RWPE2 (cell line): Measurements from ENCODE around the gene ZFHX3.

ENCODE experiments used
- ATAC-seq: fragments of 200-7000 bp; cut with Tn5 transposase; 3 replicates; pipeline ENCODE4 v1.9.1; 2021; ENCODE audit warnings: low read depth
- DNase-seq: peaks from one replicate; pipeline ENCODE4 v3.0.0-alpha.2; 2020; ENCODE audit warnings: low spot score
- H3K27ac ChIP-seq: fragments of 450-650 bp; 2 replicates; pipeline ENCODE4 v1.5.1; 2017; ENCODE audit warnings: mild to moderate bottlenecking; ENCODE audit not compliant: poor library complexity, severe bottlenecking
- H3K27me3 ChIP-seq: fragments of 250-450 bp; sonication (Bioruptor Pico); 2 replicates; pipeline ENCODE4 v1.5.1; 2021; ENCODE audit warnings: mild to moderate bottlenecking, moderate library complexity; ENCODE audit not compliant: insufficient read depth, poor library complexity, severe bottlenecking
- H3K36me3 ChIP-seq: fragments of 250-450 bp; sonication (Bioruptor Pico); 2 replicates; pipeline ENCODE4 v1.5.1; 2020; ENCODE audit warnings: low read depth, mild to moderate bottlenecking, moderate library complexity
- H3K4me1 ChIP-seq: fragments of 250-450 bp; sonication (Bioruptor Pico); 2 replicates; pipeline ENCODE4 v1.5.1; 2021; ENCODE audit warnings: mild to moderate bottlenecking, moderate library complexity; ENCODE audit not compliant: insufficient read depth, poor library complexity, severe bottlenecking
- H3K4me3 ChIP-seq: fragments of 250-450 bp; sonication (Bioruptor Pico); 2 replicates; pipeline ENCODE4 v1.5.1; 2021; ENCODE audit warnings: mild to moderate bottlenecking, moderate library complexity; ENCODE audit not compliant: severe bottlenecking
- H3K9me3 ChIP-seq: fragments of 250-450 bp; sonication (Bioruptor Pico); 2 replicates; pipeline ENCODE4 v1.5.1; 2021; ENCODE audit warnings: mild to moderate bottlenecking, moderate library complexity; ENCODE audit not compliant: severe bottlenecking
- TF ChIP-seq, protein P1 (sequence below): fragments of 450-650 bp; IDR thresholded peaks from one replicate; pipeline ENCODE4 v1.5.1; 2017; ENCODE audit warnings: mild to moderate bottlenecking, moderate library complexity; ENCODE audit not compliant: poor library complexity, severe bottlenecking

The ZFHX3 gene

DNA sequence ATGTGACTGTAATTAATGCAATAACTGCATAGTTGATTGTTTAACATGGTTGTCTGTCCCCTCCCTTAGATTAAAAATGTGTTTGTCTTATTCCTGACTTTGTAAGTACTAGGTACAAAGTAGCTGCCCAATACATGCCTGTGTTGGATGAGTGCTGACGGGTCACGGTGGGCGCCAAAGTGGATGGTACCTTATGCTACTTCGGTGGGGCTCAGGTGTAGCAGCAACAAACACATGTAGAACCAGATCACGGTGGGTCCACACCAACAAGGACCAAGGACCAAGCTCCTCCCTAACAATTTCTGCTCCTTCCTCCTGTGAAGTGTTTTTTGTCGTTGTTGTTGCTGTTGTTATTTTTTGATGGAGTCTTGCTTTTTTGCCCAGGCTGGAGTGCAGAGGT, 46.4 kb upstream of the ZFHX3 start:
- no peak overlapping the region for H3K4me3 ChIP-seq
- H3K27me3 ChIP-seq, result no peaks in the 10 kb centered on the region
- ATAC-seq, result no peak
- no peak for DNase-seq
- peak overlapping the region; percentile 66 for H3K27ac ChIP-seq
- no peaks in the 10 kb centered on the region for H3K9me3 ChIP-seq
- TF ChIP-seq, protein P1, sequence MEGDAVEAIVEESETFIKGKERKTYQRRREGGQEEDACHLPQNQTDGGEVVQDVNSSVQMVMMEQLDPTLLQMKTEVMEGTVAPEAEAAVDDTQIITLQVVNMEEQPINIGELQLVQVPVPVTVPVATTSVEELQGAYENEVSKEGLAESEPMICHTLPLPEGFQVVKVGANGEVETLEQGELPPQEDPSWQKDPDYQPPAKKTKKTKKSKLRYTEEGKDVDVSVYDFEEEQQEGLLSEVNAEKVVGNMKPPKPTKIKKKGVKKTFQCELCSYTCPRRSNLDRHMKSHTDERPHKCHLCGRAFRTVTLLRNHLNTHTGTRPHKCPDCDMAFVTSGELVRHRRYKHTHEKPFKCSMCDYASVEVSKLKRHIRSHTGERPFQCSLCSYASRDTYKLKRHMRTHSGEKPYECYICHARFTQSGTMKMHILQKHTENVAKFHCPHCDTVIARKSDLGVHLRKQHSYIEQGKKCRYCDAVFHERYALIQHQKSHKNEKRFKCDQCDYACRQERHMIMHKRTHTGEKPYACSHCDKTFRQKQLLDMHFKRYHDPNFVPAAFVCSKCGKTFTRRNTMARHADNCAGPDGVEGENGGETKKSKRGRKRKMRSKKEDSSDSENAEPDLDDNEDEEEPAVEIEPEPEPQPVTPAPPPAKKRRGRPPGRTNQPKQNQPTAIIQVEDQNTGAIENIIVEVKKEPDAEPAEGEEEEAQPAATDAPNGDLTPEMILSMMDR, result no peak
- H3K36me3 ChIP-seq, result no peaks in the 10 kb centered on the region
- H3K4me1 ChIP-seq, result peaks cover 14% of the 10 kb centered on the region

DNA sequence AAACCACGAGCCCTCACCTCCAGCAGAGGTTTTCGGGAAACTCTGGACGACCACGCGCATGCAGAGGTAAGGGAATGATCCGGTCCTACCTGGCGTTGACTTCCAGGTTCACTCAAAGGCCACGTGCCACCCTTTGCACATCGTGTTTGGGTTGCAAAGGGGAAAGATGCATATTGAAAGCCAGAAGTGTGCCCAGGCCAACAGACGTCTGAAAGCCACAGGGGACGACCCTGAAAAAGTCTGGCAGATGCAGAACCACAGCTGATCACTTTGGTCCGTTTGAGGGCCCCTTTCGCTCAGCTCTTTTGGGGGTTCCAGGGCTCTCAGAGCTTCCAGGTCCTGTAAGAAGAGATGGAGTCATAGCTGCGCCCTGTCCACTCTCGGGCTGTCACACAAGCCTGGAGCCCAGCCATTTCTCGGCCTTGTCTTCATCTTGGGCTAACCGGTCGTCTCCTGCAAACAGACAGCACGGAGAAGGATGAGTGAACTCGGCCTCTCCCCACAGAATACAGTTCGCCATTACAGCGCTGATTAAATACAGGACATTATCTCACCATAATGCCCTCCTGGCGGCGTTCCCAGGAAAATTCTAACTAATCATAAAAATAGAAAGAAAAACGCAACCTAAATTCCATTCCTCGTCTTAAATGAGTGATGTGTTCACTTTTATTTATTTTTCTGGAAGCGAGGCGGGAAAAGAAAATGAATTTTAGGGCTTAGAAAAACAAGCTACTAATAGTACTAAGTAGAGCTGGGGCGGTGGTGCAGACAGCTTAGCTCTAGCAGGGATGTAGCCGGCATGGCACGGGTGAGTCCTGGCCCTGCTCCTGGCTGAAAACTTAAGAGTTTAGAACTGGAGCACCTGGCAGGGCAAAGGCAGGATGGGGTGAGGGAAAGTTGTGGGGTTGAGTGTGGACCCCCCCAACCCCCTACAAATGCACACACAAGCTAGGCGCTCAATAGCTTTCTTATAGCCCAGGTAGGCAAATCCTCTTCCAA, 45.5 kb upstream of the ZFHX3 start:
- H3K27me3 ChIP-seq, result no peaks in the 10 kb centered on the region
- no peak for ATAC-seq
- no peak for DNase-seq
- no peak overlapping the region for H3K4me3 ChIP-seq
- no peaks in the 10 kb centered on the region for H3K36me3 ChIP-seq
- TF ChIP-seq, protein P1, result no peak
- H3K4me1 ChIP-seq, result peaks cover 14% of the 10 kb centered on the region
- H3K9me3 ChIP-seq, result no peaks in the 10 kb centered on the region
- no peak overlapping the region for H3K27ac ChIP-seq

DNA sequence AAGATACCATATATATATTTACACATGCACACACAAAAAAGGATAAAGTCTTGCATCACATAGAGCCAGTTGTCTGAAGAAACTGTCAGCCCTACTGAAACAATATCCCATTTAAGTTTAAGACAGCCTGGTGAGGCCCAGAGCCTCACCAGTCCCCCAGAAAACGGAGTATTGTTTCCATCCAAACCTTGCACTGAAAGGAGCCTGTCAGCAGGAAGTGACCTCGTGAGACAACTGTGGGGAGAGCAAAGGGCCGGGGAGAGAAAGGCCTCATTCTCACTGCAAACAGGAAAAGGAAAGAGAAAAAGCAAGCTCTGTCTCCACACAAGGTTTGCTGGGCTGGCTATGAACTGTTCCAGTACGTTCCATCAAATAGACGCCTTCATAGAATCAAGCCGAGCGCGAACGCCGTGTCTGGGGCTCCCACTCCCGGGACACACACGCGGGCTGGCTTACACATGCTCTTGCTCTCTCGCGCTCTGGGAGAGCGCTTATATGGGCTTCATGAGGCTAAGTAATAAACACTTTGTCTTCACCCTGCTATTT, 44.4 kb upstream of the ZFHX3 start:
- H3K4me1 ChIP-seq, result peaks cover 14% of the 10 kb centered on the region
- DNase-seq, result no peak
- ATAC-seq, result no peak
- H3K27ac ChIP-seq, result no peak overlapping the region
- H3K9me3 ChIP-seq, result no peaks in the 10 kb centered on the region
- no peaks in the 10 kb centered on the region for H3K27me3 ChIP-seq
- TF ChIP-seq, protein P1, result no peak
- H3K36me3 ChIP-seq, result no peaks in the 10 kb centered on the region
- no peak overlapping the region for H3K4me3 ChIP-seq

DNA sequence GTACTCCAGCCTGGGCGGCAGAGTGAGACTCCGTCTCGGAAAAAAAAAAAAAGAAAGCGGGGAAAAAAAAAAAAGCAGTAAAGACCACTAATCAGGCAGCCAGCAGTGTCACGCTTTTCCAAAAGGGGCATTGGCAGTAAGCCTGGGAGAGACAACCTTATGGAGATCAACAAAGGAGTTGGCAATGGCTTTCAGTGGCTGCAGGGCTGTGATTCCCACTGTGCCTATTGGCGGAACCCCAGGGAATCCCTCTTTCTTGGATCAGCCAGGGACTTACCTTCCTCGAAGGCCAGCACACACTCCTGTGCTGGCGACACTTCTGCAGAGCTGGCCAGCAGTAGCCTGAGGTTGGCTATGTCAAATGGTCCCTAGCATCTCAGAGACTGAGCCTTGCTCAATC, 43.2 kb upstream of the ZFHX3 start:
- Histone ChIP-seq H3K27ac (no peak overlapping the region), H3K36me3 (no peaks in the 10 kb centered on the region), H3K4me1 (peaks cover 14% of the 10 kb centered on the region), H3K4me3 (no peak overlapping the region), H3K27me3 (no peaks in the 10 kb centered on the region), H3K9me3 (no peaks in the 10 kb centered on the region)
- DNase-seq (no peak), ATAC-seq (no peak)
- TF ChIP-seq, protein P1, result no peak
